Mammary epithelial cell (primary cell): ENCODE measurements around the gene HSPA12B.

Source experiments
- CTCF ChIP-seq, 2 donors: IDR thresholded peaks in 1 of 2; conservative IDR thresholded peaks in 1 of 2; 2 replicates each; pipeline ENCODE4 v1.5.1; 2011 to 2012; ENCODE audit warnings: inconsistent platforms in 2 of 2, low read length in 2 of 2, mild to moderate bottlenecking in 2 of 2, control low read depth in 1 of 2, low read depth in 1 of 2; ENCODE audit not compliant: insufficient read depth in 1 of 2; ENCODE audit errors: extremely low read depth in 1 of 2
- EZH2 ChIP-seq: IDR thresholded peaks from 2 replicates; pipeline ENCODE4 v1.6.1; 2012; ENCODE audit warnings: low read length, inconsistent platforms, borderline replicate concordance

- TF ChIP-seq CTCF (conservative IDR thresholded peaks at IDR 0.05 in 1 of 2, IDR thresholded peaks at IDR 0.05 in 1 of 2; ENCODE audit: extremely low read depth in 1 of 2, insufficient read depth in 1 of 2, low read depth in 1 of 2, low read length in 2 of 2) (no peak), EZH2 (no peak)
Measured at GRCh38 chr20:3755269-3755668, 22.8 kb downstream of the HSPA12B start.
